Osteocyte (in vitro differentiated cells): ENCODE data around the gene FUT8. TPM values are rescaled to one million over a fixed set of nuclear protein-coding genes. Genes with fewer than 3 reads are reported as not detected.

Experiments
- DNase-seq: peaks from one replicate; pipeline ENCODE4 v3.0.0; 2021; ENCODE audit warnings: mixed read lengths; ENCODE audit not compliant: unreplicated experiment; ENCODE audit errors: extremely low spot score
- H3K27ac Mint-ChIP-seq: one replicate; pipeline ENCODE4 v1.8.0; 2021; ENCODE audit warnings: mild to moderate bottlenecking, mixed read lengths; ENCODE audit not compliant: unreplicated experiment
- H3K27me3 Mint-ChIP-seq: one replicate; pipeline ENCODE4 v1.8.0; 2021; ENCODE audit warnings: mixed read lengths; ENCODE audit not compliant: unreplicated experiment
- H3K36me3 Mint-ChIP-seq: one replicate; pipeline ENCODE4 v1.8.0; 2021; ENCODE audit warnings: mixed read lengths; ENCODE audit not compliant: unreplicated experiment
- H3K4me1 Mint-ChIP-seq: one replicate; pipeline ENCODE4 v1.8.0; 2021; ENCODE audit warnings: mixed read lengths; ENCODE audit not compliant: unreplicated experiment
- H3K4me3 Mint-ChIP-seq: one replicate; pipeline ENCODE4 v1.8.0; 2021; ENCODE audit warnings: mild to moderate bottlenecking, moderate library complexity, mixed read lengths; ENCODE audit not compliant: unreplicated experiment
- H3K9me3 Mint-ChIP-seq: one replicate; pipeline ENCODE4 v1.8.0; 2021; ENCODE audit warnings: mixed read lengths; ENCODE audit not compliant: unreplicated experiment
- CTCF ChIP-seq: fragments of 200-600 bp; sonication (generic); IDR thresholded peaks from 2 replicates; pipeline ENCODE4 v1.5.0; 2021; ENCODE audit warnings: antibody characterized with exemption, mild to moderate bottlenecking, moderate library complexity
- total RNA-seq: library from RNA; stranded (reverse); gene quantifications from 2 replicates; pipeline ENCODE4 v1.2.1, GENCODE V29; 2021

FUT8 gene
- total RNA-seq, 1 donor from 2014 or later: 35.5 TPM

- no peaks in the 10 kb centered on the region for H3K27me3 Mint-ChIP-seq
These were observed 118.6 kb downstream of the FUT8 start for GRCh38 chr14:65531148-65531547.

GRCh38 chr14:65533736-65534404, 121.3 kb downstream of the FUT8 start:
- H3K27me3 Mint-ChIP-seq: no peaks in the 10 kb centered on the region
- H3K4me3 Mint-ChIP-seq: no peak overlapping the region
- TF ChIP-seq CTCF: no peak
- H3K36me3 Mint-ChIP-seq: no peaks in the 10 kb centered on the region
- H3K27ac Mint-ChIP-seq: no peak overlapping the region
- no peak for DNase-seq
- H3K4me1 Mint-ChIP-seq: no peaks in the 10 kb centered on the region
- no peaks in the 10 kb centered on the region for H3K9me3 Mint-ChIP-seq

More at GRCh38 chr14:65531148-65531547, 118.6 kb downstream of the FUT8 start:
- H3K9me3 Mint-ChIP-seq: peaks cover 9% of the 10 kb centered on the region
- H3K36me3 Mint-ChIP-seq: no peaks in the 10 kb centered on the region
- TF ChIP-seq CTCF: no peak
- H3K4me1 Mint-ChIP-seq: no peaks in the 10 kb centered on the region
- no peak for DNase-seq
- H3K27ac Mint-ChIP-seq: no peak overlapping the region
- H3K4me3 Mint-ChIP-seq: no peak overlapping the region

- Mint-ChIP-seq H3K9me3 (no peaks in the 10 kb centered on the region), H3K4me1 (no peaks in the 10 kb centered on the region), H3K27me3 (no peaks in the 10 kb centered on the region), H3K27ac (no peak overlapping the region), H3K4me3 (no peak overlapping the region), H3K36me3 (no peaks in the 10 kb centered on the region)
- no peak for TF ChIP-seq CTCF
- DNase-seq: no peak
These were observed 124.4 kb downstream of the FUT8 start for GRCh38 chr14:65536781-65537423.

- no peak for DNase-seq
- no peaks in the 10 kb centered on the region for H3K4me1 Mint-ChIP-seq
These were observed 136.3 kb downstream of the FUT8 start for GRCh38 chr14:65548878-65549277.

More at GRCh38 chr14:65548878-65549277, 136.3 kb downstream of the FUT8 start:
- no peak for TF ChIP-seq CTCF
- no peaks in the 10 kb centered on the region for H3K9me3 Mint-ChIP-seq
- no peak overlapping the region for H3K27ac Mint-ChIP-seq
- H3K36me3 Mint-ChIP-seq: no peaks in the 10 kb centered on the region
- H3K27me3 Mint-ChIP-seq: no peaks in the 10 kb centered on the region
- H3K4me3 Mint-ChIP-seq: no peak overlapping the region
